ENCODE results near the gene CKAP2L. TPM values are rescaled to one million over a fixed set of nuclear protein-coding genes. Genes with fewer than 3 reads are reported as not detected.
"Not testable (repeated sequence)": the region's sequence is repeated elsewhere in the genome, so short reads cannot be mapped to it uniquely, and the experiment has no call there.

Gene CKAP2L
- polyA plus RNA-seq, 4 donors, result 13.8 to 16.6 (median 15.2) TPM

DNA sequence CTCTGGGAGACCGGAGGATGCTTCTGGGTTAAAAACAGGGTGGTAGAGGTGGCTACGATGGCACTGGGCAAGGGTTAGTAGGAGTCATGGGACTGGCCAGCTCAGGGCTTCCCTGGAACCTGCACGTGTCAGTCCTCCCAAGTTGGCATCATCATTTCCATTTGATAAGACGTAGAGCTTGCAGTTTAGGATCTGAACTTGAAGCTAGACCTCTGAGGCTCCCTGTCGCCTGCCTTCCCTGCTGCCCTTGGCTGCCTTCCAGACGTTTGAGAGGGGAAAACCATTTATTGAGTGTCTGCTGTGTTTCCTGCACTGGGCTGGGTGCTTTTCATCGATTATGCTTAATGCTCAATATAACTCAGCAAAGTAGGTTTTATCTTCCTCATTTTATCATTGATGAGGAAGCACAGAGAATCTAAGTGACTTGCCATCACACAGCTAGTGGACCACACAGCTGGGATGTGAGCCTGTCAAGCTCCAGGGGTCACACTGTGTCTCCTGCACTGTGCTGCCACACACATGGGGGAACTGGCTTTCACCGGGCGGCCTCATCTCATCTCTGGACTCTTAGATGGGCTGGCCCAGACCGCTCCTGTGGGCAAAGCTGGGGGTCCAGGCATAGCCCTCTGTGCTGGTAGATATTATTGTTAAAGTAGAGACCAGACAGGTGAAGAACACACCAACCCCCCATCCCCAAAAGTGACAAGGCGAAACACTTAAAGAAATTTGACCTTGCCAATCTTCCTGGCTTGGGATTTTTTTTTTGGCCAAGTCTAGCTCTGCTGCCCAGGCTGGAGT is 35.8 kb downstream of the CKAP2L start:
- DNase-seq (ENCODE audit: low read depth in 4 of 4, low spot score in 3 of 4), result no peak

DNA sequence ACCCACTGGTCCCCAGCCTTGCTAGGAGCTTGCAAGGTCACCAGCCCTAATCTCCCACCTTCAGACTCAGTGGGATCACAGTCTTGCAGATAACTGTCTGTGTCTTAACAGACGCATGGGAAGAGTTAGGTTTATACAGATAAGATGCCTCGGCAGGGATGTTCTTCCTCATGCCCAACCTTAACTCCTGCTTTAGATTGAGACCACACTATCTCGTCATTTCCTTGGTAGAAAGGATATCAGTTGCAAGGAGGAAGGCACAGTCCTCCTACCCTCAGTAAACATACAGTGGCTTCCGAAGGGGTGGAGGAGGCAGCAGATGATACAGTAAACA is 36.4 kb downstream of the CKAP2L start:
- no peak for DNase-seq (ENCODE audit: low read depth in 4 of 4, low spot score in 3 of 4)

DNA sequence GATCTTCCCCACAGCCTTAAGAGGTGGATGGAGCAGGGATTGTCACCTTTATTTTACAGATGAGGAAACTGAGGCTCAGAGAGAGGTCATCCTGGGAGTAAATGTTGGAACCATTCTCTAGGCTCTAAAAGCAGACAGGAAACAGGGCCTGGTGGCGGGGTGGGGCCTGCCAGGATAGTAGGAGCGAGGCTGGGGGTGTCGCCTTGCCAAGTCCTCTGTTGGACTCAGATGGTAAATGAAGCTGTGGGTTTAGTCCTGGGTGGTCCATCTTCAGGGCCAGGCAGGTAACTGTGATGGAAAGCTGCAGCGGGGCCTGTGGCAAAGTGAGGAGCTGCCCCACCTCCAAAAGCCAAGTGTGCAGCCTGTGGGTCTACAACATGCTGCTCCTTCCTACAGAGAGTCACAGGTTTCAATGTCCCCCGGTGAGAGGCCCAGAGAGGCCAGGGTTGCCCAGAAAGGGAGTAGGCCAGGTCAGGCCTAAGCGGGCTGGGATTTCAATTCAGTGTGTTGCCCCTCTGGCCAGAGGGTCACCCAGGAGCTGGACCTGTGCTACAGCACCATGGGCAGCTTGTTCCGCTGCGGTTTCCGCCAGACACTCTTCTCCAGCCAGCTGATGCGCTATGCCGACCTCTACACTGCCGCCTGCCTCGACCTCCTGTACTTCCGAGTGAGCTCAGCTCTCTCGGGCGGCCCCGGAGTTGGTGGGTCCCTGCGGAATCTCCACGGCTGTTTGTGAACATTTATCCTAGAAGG is 37.0 kb downstream of the CKAP2L start:
- DNase-seq (ENCODE audit: low read depth in 4 of 4, low spot score in 3 of 4), result no peak

DNA sequence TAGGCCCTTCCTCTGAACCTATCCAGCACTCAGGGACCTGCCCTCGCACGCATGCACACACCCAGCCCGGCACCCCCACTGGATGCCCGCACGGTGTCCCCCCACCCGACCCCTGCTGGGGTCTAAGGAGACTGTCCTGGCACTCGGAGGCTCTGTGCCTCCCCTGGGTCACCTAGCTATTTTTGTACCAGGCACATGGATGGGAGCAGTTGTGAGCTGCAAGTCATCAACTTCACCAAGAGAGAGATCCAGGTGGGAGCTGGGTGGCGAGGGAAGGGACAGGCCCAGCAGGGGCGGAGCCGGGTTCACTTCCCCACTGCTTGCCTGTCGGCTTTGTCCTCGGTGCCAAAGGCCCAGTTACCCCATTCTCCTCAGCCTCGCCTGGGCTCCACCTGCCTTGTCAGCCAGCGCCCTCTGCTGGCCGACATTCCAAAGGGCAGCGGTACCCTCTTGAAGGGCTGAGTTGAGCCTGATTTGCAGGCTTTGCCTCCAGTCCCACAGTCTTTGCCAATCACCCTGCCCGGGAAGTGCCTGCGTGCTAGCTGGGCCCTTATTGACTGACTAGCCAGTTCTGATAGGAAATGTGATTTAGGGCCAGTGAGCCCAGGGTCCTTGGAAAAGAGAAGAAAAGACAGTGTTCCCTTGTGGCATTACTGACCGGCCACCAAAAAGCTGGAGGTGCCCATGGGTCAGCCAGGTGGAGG is 37.8 kb downstream of the CKAP2L start:
- peak; percentile 69 to 76 (median 73) for DNase-seq (ENCODE audit: low read depth in 4 of 4, low spot score in 3 of 4)

DNA sequence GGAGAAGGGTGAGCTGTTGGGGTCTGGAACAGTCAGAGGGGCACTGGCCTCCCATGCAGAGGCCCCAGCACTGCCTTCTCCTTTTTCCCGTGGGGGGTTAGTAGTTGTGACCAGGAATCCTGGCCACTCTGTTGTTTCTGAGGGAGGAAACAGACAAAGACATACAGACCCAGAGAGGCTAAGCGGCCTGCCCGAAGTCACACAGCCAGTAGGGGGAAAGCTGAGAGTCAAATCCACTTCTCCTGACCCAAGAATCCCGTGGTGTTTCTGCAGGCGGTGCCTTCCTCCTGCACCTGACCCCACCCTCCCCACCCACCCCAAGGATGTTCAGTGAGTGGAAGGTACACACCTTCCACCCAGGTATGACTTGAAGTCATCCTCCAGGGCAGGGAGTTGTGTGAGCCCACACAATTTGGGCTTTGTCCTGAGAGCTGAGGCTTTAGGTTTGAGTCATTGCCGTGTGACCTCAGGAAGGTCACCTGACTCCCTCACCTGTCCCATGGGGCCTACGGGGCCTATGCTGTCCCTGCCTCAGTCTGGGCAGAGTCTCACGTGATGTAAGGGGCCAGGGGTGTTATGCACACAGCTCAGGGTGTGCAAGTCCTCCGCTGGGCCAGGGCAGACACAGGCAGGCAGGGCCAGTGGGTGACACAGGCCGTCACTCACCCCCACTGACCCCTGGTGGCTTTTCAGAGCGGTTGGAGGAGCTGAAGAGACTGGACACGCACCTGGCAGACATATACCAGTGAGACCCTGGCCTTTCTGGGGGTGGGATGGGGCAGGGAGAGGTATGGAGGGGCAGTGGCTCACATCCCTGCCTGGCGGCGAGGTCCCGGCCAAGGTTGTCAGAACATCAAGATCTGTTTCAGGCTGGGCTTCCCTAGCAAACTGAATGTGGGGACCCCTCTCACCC is 38.6 kb downstream of the CKAP2L start:
- DNase-seq (ENCODE audit: low read depth in 4 of 4, low spot score in 3 of 4), result no peak

DNA sequence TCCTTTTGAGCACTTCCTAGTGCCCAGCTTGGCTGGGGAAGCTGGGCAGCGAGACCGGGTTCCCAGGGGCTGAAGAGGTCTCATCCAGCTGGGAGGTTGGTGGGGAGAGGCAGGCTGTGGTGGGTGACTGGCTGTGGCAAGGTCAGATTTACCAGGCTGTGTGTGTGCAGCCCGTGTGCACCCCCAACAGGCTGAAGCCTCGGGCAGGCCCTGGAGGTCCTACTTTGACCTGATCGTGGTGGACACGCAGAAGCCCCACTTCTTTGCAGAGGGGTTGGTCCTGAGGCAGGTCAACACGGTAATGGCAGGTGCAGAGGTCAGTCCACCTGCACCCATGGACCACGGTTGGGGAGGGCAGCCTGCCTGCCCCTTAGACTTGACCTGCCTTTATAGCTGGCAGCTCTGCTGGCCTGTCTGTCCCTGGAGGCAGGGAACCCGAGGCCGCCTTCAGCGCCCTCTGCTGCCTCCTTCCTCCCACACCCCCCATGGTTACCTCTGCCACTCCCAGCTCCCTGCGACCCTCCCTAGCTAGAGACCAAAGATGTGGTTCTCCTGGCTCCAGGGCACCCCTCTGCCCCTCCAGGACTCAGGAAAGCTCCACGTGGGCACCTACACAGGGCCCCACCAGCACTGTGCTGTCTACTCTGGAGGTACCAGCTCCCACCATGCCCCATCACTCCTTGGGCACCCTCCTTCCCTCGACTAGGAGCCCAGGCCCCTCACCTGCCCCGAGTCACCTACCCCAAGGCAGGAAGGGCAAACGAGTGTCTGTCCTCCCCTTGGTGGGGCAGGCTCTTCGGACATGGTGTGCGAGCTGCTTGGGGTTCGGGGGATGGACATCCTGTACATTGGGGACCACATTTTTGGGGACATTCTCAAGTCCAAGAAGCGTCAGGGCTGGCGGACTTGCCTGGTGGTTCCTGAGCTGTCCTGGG is 39.6 kb downstream of the CKAP2L start:
- DNase-seq (ENCODE audit: low read depth in 4 of 4, low spot score in 3 of 4), result no peak

DNA sequence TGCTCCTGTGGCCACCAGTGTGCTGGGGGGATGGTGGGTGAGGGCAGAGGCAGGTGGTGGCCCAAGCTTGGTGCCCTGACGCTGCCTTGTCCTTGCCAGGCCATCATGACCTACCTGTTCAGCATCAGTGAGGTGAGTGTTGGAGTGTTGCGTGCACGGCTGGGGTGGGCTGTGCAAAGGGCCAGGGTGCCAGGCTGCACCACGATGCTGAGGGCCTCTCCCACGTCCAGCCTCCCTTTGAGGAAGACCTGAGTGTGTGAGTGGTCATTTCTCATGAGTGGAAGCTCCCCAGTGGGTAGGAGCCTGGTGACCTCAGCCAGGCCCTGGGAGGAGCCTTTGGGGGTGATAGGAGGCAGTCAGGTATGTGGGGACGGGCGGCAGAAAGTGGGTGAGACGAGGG is 40.4 kb downstream of the CKAP2L start:
- no peak for DNase-seq (ENCODE audit: low read depth in 4 of 4, low spot score in 3 of 4)

DNA sequence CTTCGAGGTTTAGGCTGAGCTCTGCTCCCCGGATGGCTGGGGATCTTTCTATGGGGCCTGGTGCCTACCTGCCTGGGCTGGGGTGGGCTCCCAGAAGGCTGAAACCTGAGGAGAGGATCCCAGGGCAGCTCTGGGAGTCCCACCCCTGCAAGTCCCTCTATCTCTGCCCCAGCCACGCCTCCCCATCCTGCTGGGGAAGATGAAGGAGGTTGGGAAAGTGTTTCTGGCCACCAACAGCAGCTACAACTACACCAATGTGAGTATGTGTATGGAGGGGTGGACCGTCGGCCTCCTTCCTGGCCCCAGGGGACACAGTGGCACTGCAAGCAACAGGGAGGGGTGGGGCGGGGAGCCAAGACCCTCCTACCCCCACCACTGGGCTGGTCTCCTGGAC is 40.9 kb downstream of the CKAP2L start:
- DNase-seq (ENCODE audit: low read depth in 4 of 4, low spot score in 3 of 4), result no peak

DNA sequence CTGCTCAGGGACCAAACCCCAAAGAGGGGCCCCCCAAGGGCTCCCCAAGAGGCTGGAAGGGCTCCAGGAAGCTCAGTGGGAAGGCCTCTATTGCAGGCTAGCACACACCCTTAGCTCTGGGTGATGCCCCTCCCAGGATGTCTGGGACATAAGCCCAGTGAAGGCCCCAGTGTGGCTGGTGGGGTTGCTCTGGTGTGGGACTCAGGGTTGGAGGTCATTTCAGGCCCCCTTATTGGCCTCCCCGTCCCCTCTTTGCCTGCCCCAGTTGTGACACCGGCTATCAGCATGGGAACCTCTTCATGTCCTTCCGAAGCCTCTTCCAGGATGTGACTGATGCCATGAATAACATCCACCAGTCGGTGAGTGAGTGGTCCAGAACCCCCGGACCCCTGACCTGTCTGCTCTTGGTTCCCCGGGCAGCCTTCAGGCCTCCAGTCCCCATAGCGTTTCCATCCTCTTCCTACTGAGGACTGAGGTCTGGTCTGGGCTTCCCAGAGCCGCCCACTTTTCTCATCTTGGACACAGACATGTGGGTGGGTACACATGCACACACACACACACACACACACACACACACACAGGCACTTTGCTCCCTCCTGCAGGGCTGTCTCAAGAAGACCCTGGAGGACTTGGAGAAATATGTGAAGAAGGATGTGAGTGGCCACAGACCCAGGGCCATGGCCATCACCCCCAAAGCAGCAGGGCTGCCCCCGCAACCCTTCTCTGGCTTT is 41.4 kb downstream of the CKAP2L start:
- no peak for DNase-seq (ENCODE audit: low read depth in 4 of 4, low spot score in 3 of 4)

DNA sequence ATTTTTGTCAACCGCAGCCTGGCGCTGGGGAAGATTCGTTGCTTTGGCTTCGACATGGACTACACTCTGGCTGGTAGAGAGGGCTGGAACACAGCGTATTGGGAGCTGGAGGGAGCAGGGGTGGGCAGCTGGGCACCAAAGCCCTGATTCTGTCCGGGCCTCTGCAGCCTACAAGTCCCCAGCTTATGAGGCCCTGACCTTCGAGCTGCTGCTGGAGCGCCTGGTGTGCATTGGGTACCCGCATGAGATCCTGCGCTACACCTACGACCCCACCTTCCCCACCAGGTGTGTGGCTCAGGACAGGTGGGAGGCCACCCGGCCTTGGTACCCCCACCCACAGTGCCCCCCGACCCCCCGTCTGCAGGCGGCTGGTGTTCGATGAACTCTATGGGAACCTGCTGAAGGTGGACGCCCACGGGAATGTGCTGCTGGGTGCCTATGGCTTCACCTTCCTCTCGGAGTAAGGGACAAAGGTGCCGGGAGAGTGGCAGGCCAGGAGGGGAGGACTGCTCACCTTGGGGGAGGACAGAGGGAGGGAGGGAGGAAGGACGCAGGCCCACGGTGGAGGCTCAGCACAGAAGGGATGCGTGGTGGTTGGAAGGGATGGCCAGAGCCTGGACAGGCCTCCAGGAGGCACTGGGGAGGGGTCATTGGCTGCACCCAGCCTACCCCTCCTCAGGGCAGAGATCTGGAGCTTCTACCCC is 42.4 kb downstream of the CKAP2L start:
- no peak for DNase-seq (ENCODE audit: low read depth in 4 of 4, low spot score in 3 of 4)

DNA sequence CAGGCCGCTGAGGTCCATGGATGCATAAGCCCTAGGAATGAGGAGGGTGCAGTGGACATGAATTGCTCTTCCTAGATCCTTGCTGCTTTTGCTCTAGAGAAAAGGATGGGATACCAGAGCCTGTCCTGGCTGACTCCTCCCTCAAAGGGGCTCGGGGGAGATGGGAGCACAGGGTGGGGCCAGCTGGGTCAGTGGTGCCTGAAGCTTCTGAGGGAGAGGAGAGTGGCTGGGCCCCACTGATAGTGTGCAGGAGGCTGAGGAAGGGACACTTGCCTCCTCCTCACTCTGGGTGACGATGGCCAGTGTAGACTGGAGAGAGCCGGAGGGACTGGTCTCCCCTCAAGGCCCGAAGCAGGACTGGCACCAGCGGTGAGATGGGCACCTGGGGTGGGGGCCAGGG is 43.6 kb downstream of the CKAP2L start, which contains the start of gene NT5DC4:
NT5DC4 (plus strand) TSS at position 236 of the 400 bp plus-strand sequence; CDS start at position 296, 60 bp downstream.
- DNase-seq (ENCODE audit: low read depth in 4 of 4, low spot score in 3 of 4), result no peak

DNA sequence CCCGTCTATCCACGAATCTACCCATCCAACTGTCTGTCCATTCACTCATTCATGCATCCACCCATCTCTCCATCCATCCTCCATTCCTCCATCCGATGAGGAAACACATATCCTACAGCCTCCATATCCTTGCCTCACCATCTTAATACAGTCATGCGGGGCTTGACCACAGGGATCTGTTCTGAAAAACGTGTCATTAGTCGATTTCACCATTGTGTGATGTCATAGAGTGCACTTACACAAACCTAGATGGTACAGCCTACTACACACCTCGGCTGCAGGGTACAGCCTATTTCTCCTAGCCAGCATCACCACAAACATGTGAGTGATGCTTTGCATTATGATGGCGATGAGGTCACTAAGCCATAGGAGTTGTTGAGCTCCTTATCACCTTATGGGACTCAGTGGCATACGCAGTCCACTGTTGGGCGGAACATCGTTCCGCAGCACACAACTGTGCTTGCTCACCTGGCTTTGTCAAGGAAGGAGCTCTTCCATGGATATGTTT is 45.5 kb downstream of the CKAP2L start:
- DNase-seq (ENCODE audit: low read depth in 4 of 4, low spot score in 3 of 4), result no peak

DNA sequence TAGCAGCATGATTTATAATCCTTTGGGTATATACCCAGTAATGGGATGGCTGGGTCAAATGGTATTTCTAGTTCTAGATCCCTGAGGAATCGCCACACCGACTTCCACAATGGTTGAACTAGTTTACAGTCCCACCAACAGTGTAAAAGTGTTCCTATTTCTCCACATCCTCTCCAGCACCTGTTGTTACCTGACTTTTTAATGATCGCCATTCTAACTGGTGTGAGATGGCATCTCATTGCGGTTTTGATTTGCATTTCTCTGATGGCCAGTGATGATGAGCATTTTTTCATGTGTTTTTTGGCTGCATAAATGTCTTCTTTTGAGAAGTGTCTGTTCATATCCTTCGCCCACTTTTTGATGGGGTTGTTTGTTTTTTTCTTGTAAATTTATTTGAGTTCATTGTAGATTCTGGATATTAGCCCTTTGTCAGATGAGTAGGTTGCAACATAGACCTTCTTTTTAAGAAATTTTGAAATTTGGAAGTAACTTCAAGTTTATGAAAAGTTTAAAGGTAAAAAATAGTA is 47.5 kb downstream of the CKAP2L start:
- not testable (repeated sequence) for DNase-seq (ENCODE audit: low read depth in 4 of 4, low spot score in 3 of 4)

DNA sequence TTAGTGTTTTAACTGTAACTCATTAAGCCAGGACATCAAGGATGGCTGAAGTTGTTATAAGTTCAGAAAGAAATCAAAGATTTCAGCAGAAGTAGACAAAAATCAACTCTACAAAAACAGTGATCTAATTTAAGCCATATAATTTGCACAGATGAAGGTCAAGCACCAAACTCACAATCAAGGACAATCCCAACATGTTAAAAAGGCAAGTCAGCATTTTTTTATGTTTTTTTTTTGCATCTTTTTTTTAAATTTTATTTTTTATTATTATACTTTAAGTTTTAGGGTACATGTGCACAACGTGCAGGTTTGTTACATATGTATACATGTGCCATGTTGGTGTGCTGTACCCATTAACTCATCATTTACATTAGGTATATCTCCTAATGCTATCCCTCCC is 48.3 kb downstream of the CKAP2L start:
- DNase-seq (ENCODE audit: low read depth in 4 of 4, low spot score in 3 of 4), result not testable (repeated sequence)

DNA sequence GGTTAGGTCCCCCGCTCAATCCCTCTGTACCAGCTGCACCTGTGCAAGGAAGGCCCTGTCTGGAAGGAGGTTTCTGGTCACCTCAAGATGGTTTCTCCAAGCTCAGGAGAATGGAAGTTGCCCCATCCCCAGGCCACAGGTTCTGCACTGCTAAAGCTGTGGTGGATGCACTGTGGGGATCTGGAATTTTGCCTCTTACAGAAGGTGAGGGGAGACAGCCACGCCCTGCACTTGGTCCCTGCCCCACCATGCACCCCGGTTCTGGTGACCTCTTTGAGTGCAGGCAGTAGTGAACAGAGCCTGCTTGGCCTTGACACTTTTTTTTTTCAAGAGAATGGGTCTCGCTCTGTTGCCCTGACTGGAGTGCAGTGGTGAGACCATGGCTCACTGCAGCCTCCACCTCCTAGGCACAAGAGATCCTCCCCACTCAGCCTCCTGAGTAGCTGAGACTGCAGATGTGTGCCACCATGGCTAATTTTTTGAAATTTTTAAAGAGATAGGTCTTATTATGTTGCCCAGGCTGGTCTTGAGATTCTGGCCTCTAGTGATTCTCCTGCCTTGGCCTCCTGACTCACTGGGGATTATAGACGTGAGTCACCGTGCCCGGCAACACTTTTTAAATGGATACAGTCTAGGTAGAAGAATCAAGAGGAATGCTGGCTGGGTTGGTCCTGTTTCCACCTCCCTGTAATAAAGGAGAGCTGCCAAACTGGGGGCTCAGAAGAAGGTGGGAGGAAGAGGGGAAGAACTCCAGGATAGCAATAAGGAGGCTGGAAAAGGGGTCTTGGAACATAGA is 49.4 kb downstream of the CKAP2L start:
- no peak for DNase-seq (ENCODE audit: low read depth in 4 of 4, low spot score in 3 of 4)

DNA sequence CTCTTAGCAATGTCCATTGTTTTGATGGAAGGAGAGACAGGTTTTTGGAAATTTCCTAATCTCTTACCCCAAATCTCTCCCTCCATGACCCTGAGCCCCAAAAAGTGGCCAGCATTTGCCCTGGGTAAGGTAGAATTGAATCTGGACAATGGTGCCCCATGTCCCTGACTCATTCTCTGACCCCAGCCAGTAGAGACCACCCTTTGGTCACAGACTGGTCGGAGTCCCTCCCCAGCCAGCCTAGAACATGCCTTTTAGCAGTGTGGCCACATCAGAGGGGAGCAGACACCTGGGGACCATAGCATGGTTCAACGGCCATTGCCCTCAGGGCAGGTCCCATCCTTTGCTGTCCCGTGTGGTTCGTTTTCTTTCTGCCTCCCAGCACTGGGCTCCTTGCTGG is 50.1 kb downstream of the CKAP2L start:
- no peak for DNase-seq (ENCODE audit: low read depth in 4 of 4, low spot score in 3 of 4)

DNA sequence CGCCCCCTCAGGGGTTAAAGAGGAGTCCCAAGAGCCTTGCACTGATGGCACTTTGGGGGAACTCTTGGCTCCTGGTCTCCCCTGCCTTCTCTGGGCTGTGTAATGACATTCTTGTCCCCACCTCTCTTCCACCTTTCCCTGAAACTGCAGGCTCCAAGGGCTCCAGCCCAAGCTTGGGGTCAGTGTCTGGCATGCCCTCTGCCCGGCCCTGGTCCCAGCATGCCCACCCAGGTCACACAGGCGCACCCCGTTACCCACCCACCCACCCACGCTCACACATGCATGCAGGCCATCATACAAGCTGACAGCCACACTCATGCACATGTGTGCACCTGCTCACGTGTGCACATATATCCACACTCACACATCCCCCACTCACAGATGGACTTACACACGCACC is 50.5 kb downstream of the CKAP2L start:
- no peak for DNase-seq (ENCODE audit: low read depth in 4 of 4, low spot score in 3 of 4)

Measured in right renal pelvis (tissue), 4 donors.